SK-N-SH (cell line): Measurements from ENCODE around the gene ATP11C.

Experiments used
- POLR2AphosphoS5 ChIP-seq: IDR thresholded peaks from 2 replicates; pipeline ENCODE4 v1.6.1; 2012; ENCODE audit warnings: low read depth, low read length
- TF ChIP-seq, protein P1 (sequence below): fragments of 200-600 bp; sonication (generic); IDR thresholded peaks from 2 replicates; pipeline ENCODE4 v1.6.1; 2017; ENCODE audit warnings: antibody characterized with exemption, mild to moderate bottlenecking, moderate library complexity

DNA sequence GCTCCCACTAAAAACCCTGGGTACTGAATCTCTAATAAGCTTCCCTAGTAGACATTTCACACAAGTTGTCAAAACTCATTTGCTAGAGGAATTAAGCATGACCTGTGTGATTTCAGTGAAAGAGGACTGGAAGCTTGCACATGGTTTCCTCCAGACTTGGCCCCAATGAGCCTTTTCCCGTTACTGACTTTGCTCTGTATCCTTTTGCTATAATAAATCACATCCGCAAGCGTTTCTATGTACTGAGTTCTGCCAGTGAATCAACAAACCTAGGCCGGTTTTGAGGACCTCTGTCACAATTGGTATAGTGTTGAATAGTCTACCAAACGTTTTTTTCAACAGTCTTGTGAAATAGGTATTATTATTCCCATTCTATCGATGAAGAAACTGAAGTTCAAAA is 8.2 kb downstream of the ATP11C start:
- TF ChIP-seq POLR2AphosphoS5, result no peak
- TF ChIP-seq, protein P1, sequence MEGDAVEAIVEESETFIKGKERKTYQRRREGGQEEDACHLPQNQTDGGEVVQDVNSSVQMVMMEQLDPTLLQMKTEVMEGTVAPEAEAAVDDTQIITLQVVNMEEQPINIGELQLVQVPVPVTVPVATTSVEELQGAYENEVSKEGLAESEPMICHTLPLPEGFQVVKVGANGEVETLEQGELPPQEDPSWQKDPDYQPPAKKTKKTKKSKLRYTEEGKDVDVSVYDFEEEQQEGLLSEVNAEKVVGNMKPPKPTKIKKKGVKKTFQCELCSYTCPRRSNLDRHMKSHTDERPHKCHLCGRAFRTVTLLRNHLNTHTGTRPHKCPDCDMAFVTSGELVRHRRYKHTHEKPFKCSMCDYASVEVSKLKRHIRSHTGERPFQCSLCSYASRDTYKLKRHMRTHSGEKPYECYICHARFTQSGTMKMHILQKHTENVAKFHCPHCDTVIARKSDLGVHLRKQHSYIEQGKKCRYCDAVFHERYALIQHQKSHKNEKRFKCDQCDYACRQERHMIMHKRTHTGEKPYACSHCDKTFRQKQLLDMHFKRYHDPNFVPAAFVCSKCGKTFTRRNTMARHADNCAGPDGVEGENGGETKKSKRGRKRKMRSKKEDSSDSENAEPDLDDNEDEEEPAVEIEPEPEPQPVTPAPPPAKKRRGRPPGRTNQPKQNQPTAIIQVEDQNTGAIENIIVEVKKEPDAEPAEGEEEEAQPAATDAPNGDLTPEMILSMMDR, result no peak
